ENCODE results near the gene CD74.

Gene CD74

DNA sequence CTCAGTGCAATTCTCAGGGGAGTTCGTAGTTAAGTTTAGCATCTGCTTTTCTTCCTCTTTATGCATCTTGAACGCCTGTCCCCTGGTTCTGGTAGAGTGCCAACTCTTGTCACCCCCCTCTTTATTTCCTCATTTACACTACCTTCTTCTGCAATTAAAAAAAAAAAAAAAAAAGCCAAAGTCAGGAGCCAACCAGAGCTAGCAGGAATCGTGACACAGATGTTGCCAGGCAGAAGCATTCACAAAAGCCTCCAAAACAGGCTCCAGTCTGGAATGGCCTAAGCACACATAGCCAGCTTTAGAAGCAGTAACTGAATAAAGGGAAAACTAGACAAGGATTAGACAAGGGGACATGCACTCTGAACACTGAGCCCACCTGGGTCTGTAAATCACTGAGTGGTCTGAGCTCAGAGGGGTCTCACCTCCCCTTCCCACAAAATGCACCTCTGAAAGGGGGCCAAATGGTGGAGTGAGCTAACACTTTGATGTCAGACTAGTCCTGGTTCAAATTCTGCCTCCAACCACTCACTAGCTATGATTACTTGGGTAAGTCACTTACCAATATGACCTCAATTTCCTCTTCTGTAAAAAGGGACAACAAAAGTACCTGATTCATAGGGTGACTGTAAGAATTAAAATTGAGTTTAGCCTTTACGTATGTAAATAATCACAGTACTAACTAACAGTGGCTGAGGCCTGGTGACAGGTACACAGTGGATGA is 2.0 kb downstream of the CD74 start:
- FAIRE-seq (no peak), DNase-seq (ENCODE audit: insufficient read length, low spot score) (peak; percentile 77)

DNA sequence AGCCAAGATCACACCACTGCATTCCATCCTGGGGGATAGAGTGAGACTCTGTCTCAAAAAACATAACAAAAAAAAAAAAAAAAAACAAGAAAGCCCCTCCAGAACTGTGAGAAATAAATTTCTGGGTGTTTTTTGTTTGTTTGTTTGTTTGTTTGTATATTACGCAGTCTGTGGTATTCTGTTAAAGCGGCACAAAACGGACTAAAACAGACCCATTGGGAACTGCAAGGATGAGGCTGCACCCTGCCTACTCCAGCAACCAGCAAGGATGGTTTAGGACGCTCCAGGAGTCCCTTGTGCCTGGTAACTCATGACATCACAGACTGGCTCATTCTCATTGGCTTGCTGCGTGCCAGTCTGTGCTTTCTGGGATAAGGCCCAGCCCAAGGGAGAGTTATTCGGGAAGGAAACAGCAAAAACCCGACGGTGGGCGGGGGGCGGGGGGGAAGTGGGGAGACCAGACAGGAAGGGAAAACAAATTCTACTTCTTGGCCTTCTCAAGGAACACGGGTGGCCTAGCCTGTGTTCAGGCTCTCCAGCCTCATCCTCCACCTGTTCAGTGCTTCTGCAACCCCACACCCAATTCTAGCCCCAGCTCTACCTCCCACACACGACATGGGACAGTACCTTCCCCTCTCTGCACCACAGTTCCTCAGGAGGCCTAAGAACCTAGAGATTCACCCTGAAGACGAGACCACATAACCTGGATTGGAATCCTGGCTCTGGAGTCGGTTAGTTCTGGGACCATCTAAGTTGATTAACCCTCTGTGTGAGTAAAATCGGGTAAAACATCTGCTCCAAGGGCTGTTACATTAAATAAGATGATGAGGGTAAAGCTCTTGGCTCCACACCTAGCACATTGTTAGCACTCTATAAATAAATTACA is 2.8 kb downstream of the CD74 start:
- FAIRE-seq = peak; percentile 77
- DNase-seq (ENCODE audit: insufficient read length, low spot score) = peak; percentile 99

DNA sequence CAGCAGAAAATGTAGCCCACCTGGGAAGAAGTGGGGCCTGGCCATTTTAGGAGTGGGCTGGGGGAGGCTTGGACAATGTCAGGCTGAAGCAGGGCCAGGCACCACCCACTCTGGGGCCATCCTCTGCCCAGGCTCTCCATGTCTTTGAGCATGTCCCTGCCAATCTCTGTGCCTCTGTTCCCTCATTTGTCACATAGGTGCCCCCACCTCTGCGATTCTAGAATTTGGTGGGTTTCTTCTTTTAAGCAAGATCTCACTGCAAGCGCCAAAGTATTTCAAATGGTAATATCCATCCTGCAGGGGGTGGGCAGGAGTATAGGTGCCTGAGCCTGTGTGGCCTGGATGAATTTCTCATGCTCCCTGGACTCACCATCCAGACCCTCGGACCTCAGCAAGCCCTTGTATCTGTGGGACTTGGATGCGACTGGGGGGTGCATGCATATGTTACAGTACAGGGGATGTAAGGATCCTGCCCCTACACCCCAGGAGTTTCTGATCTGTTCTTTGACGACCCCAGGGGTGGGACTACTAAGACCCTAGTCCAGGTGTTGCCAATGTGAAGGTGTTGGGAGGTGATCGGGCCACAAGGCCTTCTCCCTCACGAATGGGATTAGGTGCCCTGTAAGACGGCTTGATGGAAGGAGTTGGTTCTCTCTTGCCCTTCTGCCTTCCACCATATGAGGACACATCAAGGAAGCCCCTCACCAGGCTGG is 4.3 kb downstream of the CD74 start:
- FAIRE-seq = no peak

DNA sequence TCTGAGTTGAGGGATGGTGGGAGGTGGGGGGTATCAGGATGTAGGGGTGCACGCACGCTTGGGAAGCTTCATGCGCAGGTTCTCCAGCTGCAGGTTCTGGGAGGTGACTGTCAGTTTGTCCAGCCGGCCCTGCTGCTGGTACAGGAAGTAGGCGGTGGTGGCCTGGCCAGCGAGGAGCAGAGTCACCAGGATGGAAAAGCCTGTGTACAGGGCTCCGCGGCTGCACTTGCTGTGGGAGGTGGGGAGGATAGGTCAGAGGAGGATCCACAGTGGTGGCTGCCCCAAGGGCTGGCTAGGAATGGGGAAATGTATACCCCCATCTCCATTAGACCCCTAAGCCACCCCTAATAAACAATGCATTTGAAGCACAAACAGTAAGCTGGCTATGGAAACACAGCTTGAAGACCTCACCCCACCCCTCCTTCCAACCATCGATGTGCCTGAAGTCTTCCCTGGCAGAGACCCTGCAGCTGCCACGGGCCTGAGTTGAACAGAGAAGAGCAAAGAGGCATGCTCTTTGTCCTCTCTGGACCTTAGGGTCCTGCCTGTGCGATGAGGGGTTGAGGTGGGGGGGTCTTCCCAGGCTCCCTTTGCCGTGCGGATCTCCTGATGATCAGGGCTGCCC is 5.5 kb downstream of the CD74 start:
- DNase-seq (ENCODE audit: insufficient read length, low spot score) = no peak
- FAIRE-seq = no peak

More for the DNA sequence above, 4.3 kb downstream of the CD74 start:
- DNase-seq (ENCODE audit: insufficient read length, low spot score) = no peak

DNA sequence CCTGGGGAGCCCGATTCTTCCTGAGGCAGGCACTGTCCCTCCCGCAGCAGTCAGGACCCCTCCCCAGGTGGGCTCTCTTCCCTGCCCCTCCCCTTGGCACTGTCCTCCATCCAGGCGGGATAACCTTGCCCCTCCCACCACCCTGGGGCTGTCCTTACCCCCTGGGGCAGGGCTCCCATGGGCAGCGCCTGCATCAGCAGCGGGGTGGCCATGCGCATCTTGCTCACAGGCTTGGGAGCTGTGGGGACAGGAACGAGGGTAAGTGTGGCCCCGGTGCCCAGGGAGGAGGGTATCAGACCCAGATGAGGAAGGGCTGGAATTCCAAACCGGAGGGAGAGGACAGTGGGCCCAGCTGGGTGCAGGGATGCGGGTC is 6.0 kb downstream of the CD74 start:
- FAIRE-seq (no peak), DNase-seq (ENCODE audit: insufficient read length, low spot score) (no peak)

DNA sequence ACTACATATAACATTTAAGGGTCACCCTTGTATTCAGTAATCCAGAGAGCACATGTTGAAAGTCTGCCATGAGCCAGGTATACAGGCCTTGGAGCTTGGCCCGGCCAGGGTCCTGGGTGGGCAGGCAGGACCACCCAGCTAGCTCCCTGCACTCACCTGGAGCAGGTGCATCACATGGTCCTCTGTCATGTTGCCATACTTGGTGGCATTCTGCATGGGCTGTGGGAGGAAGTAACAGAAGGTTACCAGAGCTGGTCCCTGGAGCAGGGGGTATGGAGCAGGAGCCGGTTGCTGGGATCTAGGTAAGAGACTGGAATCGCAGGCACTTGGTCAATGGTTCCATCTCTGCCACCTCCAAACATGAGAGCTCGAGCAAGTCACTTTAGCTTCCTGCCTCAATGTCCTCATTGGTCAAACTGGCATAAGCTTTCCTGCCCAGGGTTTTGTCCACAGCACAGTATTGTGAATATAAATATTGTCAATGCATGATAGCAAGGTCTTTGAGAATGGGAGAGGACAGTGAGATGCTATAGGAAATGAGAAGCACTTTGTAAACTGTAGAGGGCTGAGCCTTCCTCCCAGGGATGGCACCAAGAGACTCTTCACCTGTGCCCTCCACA is 6.5 kb downstream of the CD74 start:
- FAIRE-seq = no peak
- no peak for DNase-seq (ENCODE audit: insufficient read length, low spot score)

DNA sequence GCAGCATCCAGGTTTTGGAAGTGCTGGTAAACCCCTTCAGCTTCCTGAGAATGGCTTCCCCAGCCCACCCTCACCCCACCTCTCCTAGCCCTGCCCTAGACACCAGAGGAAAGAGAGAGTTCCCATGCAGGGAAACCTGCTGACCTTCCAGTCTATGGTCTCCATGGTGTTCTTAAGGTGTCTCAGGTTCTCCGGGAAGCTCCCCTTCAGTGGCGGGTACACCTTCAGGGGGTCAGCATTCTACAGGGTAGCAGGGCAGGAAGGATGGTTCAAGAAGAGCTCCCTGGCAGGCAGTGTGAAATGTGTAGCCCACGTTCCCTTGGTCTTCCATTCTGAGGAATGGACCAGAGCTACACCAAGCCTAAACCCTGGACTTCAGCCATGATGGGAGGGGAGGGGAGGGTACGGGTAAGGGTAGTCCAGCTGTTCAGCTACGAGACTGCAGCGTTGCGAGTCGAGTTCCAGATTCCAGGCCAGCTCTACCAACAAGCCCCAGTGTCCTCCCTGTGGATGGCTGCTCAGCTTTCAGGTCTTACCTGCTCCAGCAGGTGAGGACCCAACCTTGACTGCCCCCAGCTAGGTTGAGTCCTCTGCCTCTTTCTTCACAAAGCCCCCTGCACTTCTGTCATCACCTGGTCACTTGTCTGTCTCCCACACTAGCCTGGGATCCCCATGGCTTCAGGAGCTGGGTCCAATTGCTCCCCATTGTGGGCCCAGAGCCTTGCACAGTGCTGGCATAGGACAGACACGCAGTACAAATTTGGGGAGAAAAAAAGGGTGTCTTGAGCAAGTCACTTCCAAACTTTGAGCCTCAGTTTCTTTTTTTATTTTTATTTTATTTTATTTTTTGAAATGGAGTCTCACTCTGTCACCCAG is 7.5 kb downstream of the CD74 start:
- DNase-seq (ENCODE audit: insufficient read length, low spot score) (no peak), FAIRE-seq (no peak)

DNA sequence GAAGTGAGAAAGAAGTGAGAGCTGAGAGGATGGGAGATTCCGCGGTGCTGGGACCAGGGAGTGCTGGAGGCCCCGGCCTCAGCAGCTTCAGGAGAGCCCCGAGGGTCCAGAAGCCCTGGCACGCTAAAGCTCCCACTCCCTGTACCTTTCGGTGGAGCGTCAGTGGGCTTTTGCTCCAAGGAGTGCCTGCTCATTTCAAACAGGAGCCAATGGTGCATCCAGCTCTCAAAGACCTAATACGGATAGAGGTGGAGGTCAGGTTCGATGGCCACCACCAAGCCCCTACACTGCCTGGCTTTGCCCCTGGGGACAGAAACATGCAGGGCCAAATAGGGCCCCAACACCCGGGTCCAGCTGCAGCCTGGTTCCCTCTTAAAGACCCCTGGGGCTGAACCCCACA is 8.2 kb downstream of the CD74 start:
- DNase-seq (ENCODE audit: insufficient read length, low spot score) (no peak), FAIRE-seq (no peak)

DNA sequence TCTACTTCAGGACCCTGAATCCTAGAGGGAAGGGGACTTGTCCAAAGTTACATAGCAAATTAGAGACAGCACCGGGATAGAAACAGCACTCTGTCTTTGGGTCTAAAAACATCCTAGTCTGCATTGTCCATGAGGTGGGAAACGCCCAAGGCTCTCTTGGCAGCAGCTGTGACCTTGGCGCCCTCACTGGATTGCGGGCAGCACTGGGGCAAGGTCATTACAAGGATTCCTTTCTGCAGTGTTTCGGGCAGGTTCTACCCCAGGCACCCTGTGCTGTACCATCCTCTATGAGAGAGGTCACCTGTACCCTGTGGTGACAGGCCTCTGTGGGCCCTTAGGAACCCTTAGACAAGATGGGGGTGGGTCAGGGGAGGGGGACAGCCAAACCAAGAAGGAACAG is 8.6 kb downstream of the CD74 start:
- no peak for FAIRE-seq

DNA sequence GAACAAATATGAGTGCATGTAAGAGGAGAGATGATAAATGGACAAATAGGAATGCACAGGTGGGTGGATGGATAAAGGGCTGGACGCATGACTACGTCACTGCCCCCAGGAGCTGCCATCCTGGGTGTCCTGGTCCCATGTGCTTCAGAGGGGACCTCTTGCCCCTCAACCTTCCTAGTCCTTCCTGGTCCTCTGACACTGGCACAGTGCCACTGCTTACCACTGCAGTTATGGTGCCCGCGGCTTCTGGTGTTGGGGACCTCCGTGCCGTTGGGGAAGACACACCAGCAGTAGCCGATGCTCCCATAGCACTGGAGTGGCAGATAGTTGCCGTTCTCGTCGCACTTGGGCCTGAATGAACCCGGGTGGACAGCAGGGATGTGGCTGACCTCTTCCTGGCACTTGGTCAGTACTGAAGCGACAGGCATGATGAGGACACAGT is 9.8 kb downstream of the CD74 start:
- FAIRE-seq = peak; percentile 58
- DNase-seq (ENCODE audit: insufficient read length, low spot score) = no peak

More for the DNA sequence above, 8.6 kb downstream of the CD74 start:
- DNase-seq (ENCODE audit: insufficient read length, low spot score) = no peak

DNA sequence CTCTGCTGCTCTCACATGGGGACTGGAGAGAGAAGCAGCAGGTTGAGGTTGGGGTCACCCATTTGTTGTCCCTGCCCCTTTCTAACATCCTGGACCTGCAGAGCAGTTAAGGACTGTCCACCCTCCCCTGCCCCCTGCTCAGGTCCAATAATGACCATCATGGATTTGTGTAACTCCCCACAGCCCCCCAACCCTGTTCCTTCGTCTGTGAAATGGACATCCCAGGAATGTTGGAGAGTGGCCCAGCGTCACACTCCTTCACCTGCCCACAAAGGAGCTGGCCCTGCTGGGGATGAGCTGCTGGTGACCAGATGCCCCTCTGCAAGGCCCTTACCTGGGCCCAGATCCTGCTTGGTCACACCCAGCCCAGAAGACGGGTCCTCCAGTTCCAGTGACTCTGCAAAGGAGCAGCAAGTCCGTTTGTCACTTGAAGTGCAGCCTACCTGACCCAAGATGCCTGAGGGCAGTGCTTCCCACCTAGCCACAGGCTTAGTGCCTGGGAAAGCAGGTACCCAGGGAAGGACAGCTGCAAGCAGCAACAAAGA is 10.4 kb downstream of the CD74 start:
- FAIRE-seq (peak; percentile 20), DNase-seq (ENCODE audit: insufficient read length, low spot score) (no peak)

DNA sequence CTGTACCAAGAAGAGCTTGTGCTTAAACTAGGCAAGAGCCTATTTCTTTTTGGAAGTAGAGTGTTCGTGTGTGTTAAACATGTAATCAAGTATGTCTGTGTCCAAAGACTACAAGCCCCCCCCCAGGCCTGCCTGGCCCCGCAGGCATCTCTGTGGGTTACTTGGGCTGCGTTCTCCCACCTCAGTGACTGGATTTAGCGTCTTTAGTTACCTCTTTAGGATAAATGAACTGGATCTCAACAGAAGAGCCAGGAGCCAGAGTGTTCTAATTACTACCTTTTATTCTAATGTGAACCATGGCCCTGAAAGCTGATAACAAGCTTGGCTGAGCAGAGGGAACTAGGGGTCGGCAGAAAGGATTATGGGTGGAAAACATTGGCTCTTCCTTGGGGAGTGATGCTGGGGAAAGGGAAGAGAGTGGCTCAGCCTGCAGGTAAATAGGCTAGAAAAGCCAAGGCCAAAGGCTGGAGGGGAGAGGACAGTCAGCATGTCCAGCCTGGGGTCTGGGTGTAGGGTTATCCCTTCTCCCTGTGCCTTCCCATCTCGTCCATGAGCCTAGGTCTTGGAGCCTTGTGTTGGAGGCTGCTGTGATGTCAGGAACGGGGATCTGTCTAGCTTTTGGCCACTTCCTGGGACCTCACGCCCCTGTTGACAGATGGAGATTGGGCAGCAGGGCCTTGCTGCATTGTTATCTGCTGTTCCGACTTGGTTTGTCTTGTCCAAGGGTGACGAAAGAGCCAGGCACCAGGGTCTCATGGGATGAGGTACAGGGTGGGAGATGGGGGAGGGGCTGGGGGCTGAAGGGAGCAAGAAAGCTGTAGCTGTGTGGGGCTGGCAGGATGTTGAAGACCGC is 11.1 kb downstream of the CD74 start:
- no peak for FAIRE-seq

DNA sequence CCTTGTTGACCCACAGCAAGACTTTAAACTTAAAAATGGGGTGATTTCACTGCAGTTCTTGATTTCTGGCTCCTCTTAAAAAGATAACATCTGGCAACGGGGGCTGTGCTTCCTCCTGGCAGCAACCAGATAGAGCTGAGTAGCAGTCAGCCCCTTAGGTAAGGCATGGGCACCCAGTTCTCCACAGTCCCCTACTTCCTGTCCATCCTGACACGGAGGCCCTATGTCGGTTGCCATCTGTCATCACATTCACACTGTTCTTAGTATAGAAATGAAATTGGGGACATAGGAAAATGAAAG is 11.7 kb downstream of the CD74 start:
- no peak for FAIRE-seq
- DNase-seq (ENCODE audit: insufficient read length, low spot score) = no peak

More for the DNA sequence above, 11.1 kb downstream of the CD74 start:
- DNase-seq (ENCODE audit: insufficient read length, low spot score) = no peak

DNA sequence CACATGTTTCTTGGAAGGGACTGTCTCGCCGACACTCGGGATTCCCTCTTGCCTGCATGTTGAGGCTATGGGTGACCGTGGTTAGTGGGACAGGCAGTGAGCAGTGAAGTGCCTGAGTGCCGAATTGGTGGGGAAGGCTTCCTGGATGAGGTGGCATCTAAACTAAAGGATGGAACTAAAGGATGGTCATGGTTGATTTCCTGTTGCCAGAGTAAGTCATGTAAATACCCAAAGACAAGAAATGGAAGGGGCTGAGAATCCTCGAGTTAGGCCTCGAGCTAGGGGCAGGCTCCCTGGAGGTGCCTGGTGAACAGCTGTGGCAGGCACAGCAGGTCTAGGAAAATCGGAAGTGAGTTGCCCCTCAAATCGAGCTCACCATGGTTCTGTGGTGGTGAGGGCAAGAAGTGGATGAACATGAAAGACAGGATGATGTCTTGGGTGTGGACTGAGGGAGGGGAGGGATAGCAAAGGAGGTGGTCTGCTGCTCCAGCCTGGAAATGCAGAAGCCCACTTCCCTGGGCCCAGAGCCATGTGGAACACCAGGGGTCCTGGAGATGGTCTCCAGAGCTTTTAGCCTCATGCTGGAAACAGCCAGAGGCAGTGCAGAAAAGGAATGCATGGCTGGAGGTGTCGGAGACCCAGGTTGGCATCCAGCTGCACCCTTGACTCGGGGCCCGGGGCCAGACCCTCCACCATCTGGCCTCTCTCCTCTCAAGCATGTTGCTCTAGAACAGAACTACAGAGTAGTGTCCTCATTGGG is 12.2 kb downstream of the CD74 start:
- FAIRE-seq = peak; percentile 33
- DNase-seq (ENCODE audit: insufficient read length, low spot score) = no peak

DNA sequence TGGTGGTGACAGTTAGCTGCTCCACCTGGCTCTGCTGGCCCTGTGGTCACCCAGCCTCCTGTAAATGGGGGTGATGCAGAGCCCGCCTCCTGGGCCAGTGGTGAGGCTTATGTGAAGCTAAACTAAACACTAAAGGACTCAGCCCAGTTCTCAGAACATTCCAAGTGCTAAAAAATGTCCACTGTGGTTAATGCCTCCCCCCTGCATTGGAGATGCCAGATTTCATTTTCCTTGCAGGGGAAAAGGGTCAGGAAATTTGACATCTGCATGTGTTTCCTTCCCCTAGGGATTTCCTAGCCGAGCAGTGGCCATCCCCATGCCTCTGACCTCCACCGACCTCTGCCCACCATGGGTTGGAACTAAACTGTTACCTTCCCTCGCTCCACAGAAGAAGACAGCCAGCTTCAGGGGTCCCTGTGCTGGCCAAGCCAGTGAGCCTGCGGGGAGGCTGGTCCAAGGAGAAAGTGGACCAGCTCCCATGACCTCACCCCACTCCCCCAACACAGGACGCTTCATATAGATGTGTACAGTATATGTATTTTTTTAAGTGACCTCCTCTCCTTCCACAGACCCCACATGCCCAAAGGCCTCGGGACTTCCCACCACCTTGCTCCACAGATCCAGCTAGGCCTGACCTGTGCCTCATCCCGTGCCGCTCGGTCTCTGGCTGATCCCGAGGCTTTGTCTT is 13.0 kb downstream of the CD74 start:
- FAIRE-seq = no peak

DNA sequence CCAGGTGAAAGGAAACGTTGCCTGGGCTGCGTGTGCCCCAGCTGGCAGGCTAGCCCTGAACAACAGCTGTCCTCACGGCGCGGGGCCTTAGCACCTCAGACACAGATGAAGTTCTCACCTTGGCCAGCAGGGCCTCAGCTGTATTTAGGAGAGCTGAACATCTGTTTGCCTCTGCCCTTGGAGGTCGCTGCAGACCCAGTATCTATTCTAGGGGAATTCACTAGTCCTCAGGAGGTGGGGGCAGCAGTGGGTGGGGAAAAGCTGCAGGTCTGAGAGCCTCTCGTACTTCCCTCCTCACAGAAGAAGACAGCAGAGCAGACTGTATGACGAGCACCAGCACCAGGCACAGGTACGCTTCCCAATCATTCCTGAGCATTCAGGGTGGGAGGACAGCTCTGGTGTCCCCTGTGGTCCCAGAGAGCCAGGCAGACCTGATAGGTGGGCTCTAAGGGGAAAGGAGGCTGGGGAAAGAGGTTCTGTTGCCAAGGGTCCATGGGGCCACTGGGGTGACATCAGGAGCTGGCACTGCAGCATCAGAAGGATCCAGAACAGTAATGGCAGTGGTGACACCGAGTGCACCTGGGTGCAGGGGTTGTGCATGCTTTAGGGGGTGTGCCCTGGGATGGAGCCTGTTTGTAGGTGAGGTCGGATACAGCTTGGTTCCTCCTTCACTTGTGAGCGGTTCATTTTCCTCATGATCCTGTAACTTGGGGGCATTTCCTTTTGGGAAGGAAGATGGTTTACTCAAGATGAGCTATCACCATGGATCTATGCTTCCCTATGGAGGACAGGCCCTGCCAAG is 13.8 kb downstream of the CD74 start:
- FAIRE-seq (no peak), DNase-seq (ENCODE audit: insufficient read length, low spot score) (no peak)

More for the DNA sequence above, 13.0 kb downstream of the CD74 start:
- DNase-seq (ENCODE audit: insufficient read length, low spot score) = no peak

All from HTR-8/SVneo (cell line).